ENCODE measurements around the gene CHST6.

DNA sequence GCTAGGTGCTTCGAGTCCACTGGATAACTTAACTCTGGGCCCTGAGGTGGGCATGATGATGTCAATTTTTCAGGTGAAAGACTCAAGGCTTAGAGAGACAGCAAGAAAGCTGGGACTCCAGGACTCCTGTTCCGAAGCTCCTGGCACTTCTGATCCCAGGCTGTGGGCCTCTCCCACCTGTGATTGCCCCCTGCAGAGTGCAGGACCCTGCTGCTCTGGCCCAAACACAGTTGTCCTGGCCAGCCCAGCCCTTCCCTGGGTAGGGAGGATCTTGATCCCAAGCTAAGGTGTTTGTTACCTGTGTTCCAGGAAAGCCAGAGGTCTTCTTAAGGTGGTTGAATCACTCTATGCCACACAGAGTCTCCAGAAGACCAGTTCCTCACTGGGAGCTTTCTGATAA lies 37.5 kb upstream of the CHST6 start:
- no peak for TF ChIP-seq CTCF (conservative IDR thresholded peaks at IDR 0.05)
- TF ChIP-seq EZH2 (IDR thresholded peaks at IDR 0.05; ENCODE audit: low read depth), result no peak

All from PC-9 (cell line).